Ecto neural progenitor cell (in vitro differentiated cells): ENCODE measurements around the gene ZNF451.
A peak's percentile ranks its signal among the peaks of the same experiment; 100 is the strongest.
"Not testable (repeated sequence)": the region's sequence is repeated elsewhere in the genome, so short reads cannot be mapped to it uniquely, and the experiment has no call there.

ENCODE experiments used
- DNase-seq: peaks from one replicate; pipeline ENCODE4 v3.0.0-alpha.2; 2018; ENCODE audit warnings: low spot score

The ZNF451 gene

GRCh38 chr6:57089687-57090457 is at the start of gene ZNF451:
Gene ZNF451 (plus strand): TSS chr6:57090188. CDS start chr6:57090254, 66 bp downstream.
- peak; percentile 98 for DNase-seq

- DNase-seq = not testable (repeated sequence)
Observed at GRCh38 chr6:57044061-57044460, 45.9 kb upstream of the ZNF451 start.

GRCh38 chr6:57044568-57044967 is 45.4 kb upstream of the ZNF451 start:
- no peak for DNase-seq

GRCh38 chr6:57046332-57047256 is 43.4 kb upstream of the ZNF451 start, which contains the start of gene KIAA1586:
Gene KIAA1586 (plus strand): TSS chr6:57046693. CDS start chr6:57046756, 63 bp downstream.
- DNase-seq = peak; percentile 93

GRCh38 chr6:57047257-57047585 is 42.8 kb upstream of the ZNF451 start:
- not testable (repeated sequence) for DNase-seq

- not testable (repeated sequence) for DNase-seq
Observed at GRCh38 chr6:57047859-57048258, 42.1 kb upstream of the ZNF451 start.

- no peak for DNase-seq
Observed at GRCh38 chr6:57048577-57048976, 41.4 kb upstream of the ZNF451 start.

GRCh38 chr6:57063847-57064246 is 26.1 kb upstream of the ZNF451 start:
- no peak for DNase-seq

- DNase-seq = no peak
Observed at GRCh38 chr6:57064809-57065208, 25.2 kb upstream of the ZNF451 start.

- DNase-seq = no peak
Observed at GRCh38 chr6:57068061-57068460, 21.9 kb upstream of the ZNF451 start.

- DNase-seq = no peak
Observed at GRCh38 chr6:57069228-57069627, 20.8 kb upstream of the ZNF451 start.

- no peak for DNase-seq
Observed at GRCh38 chr6:57069920-57070331, 20.1 kb upstream of the ZNF451 start.

- no peak for DNase-seq
Observed at GRCh38 chr6:57072108-57072507, 17.9 kb upstream of the ZNF451 start.

- no peak for DNase-seq
Observed at GRCh38 chr6:57074383-57074782, 15.6 kb upstream of the ZNF451 start.

- DNase-seq = no peak
Observed at GRCh38 chr6:57075092-57075491, 14.9 kb upstream of the ZNF451 start.

GRCh38 chr6:57078531-57079207 is 11.3 kb upstream of the ZNF451 start:
- no peak for DNase-seq

GRCh38 chr6:57085471-57085870 is 4.5 kb upstream of the ZNF451 start:
- DNase-seq = no peak

GRCh38 chr6:57086843-57087242 is 3.1 kb upstream of the ZNF451 start:
- no peak for DNase-seq

- no peak for DNase-seq
Observed at GRCh38 chr6:57087916-57088315, 2.1 kb upstream of the ZNF451 start.

GRCh38 chr6:57089265-57089664 is 723 bp upstream of the ZNF451 start:
- DNase-seq = no peak

- DNase-seq = not testable (repeated sequence)
Observed at GRCh38 chr6:57090458-57091067, 575 bp downstream of the ZNF451 start.

GRCh38 chr6:57091375-57091774 is 1.4 kb downstream of the ZNF451 start:
- DNase-seq = not testable (repeated sequence)
